ENCODE results near the gene ZDHHC11. TPM values are rescaled to one million over a fixed set of nuclear protein-coding genes. Genes with fewer than 3 reads are reported as not detected.
A peak's percentile ranks its signal among the peaks of the same experiment; 100 is the strongest.

The ZDHHC11 gene, protein sequence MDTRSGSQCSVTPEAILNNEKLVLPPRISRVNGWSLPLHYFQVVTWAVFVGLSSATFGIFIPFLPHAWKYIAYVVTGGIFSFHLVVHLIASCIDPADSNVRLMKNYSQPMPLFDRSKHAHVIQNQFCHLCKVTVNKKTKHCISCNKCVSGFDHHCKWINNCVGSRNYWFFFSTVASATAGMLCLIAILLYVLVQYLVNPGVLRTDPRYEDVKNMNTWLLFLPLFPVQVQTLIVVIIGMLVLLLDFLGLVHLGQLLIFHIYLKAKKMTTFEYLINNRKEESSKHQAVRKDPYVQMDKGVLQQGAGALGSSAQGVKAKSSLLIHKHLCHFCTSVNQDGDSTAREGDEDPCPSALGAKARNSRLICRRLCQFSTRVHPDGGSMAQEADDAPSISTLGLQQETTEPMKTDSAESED
- 6.3 TPM for polyA plus RNA-seq (ENCODE audit: insufficient read length)

DNA sequence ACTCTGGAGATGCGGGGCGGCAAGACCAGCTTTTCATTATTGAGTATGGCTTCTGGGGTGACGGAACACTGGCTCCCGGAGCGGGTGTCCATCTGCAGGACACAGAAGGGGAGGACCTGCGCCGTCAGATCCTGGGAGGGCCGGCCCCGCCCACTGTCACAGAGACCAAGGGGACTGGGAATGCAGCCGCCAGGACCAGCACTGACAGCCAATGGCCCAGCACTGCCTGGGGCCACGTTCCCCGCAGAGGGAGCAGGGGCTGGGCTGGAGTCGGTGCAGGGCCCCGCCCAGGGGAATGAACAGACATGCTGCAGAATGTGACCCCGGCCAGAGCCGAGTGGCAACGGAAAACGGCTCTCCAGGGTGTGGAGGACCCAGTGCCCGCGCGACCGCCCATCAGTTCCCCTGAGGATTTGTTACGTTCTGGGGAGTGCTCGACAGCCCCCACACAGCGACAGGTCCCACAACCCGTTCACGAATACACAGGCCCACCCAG lies at the start of gene ZDHHC11:
ZDHHC11 (minus strand) TSS at position 476 of the 496 bp plus-strand sequence; CDS start at position 92, 384 bp downstream.
- DNase-seq, result no peak

DNA sequence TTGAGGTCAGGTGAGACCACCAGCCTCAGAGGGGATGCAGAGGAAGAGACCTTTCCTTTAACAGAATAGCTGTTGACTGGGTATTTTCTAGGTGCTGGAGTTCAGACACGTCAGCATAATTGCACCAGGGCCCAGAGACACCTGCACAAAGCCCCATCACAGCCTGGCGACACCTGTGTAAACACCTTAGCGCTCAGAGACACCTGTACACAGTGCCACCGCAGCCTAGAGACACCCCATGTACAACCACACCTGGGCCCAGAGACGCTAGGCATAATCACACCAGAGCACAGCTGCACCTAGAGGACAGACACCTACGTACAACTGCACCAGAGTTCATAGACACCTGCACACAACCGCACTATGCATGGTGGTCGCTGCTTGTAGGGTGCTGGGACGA lies 42.9 kb upstream of the ZDHHC11 start:
- no peak for DNase-seq

DNA sequence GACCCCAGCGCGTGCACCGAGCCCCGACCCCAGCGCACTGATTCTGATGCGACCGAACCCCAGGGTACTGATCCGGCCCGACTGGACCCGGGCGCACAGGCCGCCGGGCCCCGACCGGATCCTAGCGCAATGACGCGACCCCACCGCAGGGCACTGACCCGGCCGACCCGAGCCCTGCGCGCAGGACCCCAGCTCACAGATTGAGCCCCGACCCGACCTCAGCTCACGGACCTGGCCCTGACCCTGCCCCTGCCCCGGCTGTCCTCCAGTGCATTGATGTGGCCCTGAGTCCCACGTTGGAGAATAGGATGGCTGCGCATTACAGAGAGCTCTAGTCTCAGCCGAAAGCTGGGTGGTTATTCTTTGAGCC lies 42.3 kb upstream of the ZDHHC11 start:
- no peak for DNase-seq

DNA sequence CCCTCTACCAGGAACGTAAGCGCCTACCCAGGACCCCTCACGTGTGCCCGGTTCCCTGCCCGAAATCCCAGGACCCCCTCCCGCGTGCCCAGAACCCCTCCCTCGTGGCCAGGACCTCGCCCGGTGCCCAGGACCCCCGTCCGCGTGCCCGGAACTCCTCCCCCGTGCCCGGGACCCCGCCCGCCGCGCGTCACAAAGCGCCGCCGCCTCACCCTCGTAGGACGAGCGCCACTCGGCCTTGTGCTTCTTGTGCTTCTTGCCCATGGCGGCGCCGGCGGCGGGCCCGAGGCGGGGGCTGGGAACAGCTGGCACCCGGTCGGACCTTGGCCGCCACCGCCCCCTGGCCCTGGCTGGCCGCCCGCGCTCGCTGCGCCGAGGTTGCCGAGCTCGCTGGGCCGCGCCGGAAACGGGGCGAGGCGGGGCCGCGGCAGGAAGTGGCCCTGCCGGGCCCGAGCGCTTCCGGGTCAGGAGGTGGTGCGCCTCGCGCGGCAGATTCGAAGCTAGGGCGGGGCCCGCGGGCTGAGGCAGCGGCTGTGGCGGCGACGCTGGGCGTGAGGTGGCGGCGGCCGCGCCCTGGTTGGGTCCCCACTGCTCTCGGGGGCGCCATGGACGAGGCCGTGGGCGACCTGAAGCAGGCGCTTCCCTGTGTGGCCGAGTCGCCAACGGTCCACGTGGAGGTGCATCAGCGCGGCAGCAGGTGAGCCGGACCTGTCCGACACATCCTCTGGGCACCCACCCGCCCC lies 41.8 kb upstream of the ZDHHC11 start, which contains the start of the genes BRD9 and TRIP13:
BRD9 (minus strand) TSS at position 408 of the 743 bp plus-strand sequence; CDS start at position 264, 144 bp downstream.
TRIP13 (plus strand) TSS at position 491 of the 743 bp plus-strand sequence; CDS start at position 606, 115 bp downstream.
- peak; percentile 87 for DNase-seq

DNA sequence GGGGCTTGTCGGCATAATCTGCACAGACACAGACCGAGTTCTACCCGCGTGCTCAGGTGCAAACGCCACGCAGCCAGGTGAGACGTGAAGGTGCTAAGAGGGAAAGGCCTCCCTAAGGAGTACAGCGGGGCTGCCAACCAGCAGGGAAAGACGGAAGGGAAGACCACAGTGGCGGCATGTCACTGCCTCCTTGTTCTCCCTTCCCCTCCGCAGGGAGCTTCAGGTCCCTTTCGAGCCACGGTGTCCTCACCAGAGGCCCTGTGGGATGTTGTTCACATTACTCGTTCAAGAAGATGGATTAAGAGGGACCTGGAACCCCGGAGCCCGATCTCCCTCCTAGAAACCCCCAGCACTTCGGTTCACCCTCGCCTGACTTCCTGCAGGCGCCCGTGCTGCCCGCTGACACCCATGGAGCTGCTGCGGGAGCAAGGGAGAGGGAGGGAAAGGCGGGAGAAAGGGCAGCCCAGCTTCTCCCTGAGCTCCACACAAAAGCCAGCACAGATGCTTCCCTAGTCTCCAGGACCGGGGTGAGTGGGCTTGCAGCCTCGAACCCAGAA lies 41.1 kb upstream of the ZDHHC11 start:
- no peak for DNase-seq

DNA sequence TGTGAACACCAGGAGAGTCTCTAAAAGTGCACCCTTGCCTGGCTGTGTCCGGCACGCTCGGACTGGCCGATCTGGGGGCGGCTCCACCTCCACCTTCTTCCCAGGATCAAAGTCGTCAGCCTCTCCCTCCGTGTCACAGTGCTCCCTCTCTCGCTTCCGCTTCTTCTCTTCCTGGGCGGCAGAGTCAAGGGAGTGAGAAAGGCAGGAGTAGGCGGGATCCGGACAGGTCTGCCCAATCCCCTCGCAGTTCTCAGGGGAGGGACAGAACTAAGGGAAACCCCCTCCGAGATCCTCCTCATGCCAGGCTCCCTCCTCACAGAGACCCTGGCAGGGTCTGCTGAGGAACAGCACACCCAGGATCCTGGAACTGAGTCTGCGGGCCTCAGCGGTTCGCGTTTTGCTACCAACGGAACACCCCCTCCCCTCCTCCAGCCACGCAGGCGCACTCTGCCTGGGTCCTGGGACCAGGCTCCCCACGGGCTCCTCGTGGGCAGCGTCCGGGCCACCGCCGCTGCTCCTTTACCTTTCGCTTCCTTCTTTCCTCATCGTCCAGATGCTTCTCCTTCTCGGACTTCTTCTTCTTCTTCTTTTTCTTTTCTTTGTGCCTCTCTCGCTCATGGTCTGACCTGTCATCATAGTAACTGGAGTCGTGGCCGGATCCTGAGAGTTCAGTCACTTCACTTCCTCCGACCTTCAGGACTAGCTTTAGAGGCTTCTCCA lies 40.5 kb upstream of the ZDHHC11 start:
- DNase-seq, result no peak

DNA sequence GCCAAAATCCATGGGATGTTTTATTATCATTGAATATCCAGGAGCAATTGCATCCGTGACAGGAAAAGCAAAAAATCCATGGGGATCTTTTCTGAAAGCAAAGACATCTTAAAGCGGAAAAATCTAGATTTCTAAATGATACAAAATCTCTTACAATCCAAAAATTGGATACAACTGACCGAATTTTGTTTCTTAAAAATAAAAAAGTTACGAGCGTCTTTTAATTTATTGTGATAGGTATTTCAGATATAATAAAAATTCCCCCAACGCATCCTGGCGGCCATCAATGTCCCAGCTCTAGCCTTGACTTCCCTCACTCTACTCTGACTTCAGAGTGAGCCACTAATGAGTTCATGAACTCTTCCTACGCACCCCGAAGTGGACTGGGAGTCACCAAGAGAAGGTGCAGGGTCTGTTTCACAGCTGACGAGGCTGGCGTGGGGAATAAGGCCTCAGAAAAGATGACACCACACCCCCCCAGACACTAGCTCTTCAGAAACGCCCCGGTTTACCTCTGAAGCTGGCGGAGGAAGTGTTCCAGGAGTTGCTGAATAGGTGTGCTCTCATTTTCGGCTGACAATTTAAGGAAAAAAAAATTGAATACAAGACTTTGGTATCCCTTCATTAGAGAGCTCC lies 38.4 kb upstream of the ZDHHC11 start:
- no peak for DNase-seq

DNA sequence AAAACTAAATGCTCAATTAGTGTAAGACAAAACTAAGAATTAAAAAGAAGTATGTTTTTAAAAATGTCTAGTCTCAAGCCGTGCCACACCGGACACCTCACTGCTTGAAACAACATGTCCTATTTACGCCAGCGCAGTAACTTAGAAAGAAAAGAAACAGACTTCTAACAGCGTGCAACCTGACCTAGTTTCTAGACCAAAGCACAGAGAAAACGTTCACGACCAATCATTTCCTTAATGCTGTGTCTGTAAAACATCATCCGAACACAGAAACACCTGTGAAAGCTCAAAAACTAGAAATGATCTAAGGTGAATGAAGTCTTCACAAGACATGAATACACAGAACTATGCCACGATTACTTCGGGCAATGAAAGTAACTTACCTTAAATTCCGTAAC lies 37.9 kb upstream of the ZDHHC11 start:
- no peak for DNase-seq

DNA sequence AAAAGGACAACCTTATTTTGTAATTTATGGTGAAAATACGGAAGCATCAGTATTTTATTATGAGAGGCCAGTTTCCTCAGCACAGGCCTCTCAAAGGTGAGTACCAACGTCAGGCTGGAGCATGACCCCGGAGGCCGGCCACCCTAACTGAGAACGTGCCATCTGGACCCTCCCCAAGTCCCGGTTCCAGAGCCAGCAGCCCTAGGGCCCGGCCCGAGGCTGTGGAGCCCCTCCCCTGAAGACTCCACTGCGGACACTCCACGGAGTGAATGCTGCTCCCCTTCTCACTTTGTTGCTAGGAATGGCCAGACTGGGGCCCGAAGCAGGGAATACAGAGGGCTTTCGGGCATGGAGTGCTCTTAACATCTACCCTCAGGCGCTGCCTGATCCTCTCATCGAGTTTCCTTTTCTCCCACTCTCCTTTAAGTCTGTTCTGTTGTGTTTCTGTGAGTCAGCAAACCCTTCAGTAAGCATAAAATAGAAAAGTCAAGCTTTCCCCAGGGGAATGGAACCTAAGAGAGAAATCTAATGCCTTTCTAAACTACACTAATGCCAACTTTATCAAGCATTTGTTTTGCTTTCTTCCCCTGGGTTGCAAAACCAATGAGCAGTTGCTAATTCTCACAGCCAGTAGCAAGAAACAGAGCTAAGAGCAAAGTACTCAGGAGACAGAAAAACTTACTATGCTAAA lies 37.3 kb upstream of the ZDHHC11 start:
- no peak for DNase-seq

DNA sequence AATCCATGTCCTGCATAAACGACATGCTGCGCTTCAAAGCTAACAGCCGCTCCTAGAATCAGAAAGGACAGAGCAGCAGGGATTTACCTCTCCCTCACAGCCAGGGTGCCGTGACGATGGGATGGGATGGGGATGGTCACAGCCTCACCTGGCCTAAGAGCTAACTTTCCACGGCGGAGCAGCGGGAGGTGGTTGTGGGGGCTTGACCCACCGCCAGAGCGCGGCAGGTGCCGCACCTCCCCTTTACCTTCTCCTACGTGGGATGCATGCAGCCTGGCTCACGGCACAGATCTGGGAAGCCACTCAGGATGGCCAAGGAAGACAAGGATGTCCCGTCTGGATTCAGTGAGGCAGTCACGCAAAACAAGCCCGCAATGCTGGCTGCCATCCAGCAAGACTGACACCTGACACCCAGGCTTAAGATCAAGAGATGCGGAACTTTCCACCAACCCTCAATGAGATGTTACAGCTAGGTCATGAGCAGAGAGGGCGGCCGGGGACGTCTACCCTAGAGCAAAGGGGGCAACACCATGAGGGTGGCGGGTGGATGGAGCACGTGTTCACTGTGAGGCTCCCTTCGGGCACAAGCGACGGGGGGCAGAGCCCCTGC lies 36.0 kb upstream of the ZDHHC11 start:
- no peak for DNase-seq

DNA sequence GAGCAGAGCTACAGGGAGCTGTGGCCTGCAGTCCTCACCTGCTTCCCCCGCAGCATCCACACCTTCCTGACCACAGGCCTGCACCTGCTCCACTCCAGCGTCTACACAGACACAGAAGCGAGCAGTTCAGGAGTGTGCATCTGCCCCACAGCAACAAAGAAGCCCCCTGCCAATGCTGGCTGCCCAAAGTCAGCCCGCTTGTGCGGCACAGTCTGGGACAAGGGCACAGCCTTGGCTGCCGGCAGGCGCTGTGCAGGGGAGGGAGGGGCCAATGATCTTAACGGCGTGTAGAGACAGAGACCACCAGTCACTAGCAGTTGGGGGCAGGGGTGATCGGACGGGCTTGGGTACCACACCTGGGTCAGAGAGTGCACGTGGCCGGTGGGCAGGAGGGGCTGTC lies 35.2 kb upstream of the ZDHHC11 start:
- no peak for DNase-seq

DNA sequence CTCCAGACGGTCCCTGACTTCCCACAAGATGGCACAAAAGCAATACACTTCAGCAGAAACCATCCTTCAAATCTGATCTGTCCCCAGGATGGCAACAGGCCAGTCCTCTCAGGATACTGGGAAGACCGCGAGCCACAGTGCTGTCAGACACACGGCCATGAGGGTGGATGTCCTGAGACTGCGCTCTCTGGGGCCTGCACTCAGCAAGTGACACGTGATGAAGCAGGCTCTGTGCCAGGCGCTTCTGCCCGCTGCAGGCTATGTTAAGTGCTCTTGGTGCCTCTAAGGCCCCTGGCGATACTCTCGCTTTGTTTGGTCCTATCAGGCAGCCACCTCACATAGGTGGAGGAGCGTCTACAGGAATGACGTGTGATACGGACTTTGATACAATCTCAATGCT lies 34.7 kb upstream of the ZDHHC11 start:
- DNase-seq, result no peak

DNA sequence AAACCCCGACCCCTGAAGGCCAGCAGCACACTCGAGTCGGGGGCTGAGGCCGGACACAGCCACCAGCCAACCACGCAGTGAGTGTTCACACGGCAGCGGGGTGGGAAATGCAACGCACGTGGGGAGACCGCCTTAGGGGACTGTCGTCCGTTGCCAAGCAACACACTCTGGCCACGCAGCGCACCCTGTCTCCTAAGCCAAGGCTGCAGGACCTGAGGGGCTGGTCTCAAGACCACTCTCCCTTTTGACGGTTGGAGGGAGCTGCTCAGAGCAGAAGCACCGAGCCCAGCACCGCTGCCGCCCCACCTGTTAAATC lies 34.3 kb upstream of the ZDHHC11 start:
- DNase-seq, result no peak

DNA sequence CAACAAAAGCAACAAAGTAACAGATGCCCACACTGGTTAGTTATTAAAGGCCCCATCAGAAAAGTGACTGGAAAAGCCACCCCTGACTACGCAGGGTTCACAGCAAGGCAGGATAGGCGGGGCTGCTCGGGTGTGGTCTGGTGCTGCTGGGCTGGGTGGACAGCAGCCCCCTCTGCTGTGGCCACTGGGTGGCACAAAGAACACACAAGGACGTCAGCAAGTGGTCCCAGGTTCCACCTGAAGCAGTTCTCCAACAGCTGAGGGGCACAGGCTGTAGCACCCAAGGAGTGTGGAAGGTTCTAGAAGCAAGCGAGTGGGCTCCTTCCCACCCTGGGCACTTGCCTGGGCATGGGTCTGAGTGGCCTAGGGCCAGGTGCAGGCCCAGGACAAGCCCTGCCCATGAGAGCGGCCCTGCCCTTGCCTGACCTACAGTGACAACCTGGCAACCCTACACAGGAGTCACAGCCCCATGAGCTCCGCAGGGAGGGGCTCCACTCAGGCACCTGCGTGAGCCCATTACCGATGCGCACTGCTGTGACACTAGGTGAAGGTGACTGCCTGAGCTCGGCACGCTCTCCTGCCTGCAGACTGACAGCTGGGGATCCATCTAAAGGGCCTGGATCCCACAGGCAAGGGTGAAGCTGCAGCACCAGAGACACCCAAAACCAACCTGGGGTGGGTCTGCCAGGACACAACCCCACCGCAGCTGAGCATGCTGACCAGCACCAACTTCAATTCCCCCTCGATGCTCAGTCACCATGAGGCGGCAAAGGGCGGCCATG lies 33.8 kb upstream of the ZDHHC11 start:
- DNase-seq, result no peak

DNA sequence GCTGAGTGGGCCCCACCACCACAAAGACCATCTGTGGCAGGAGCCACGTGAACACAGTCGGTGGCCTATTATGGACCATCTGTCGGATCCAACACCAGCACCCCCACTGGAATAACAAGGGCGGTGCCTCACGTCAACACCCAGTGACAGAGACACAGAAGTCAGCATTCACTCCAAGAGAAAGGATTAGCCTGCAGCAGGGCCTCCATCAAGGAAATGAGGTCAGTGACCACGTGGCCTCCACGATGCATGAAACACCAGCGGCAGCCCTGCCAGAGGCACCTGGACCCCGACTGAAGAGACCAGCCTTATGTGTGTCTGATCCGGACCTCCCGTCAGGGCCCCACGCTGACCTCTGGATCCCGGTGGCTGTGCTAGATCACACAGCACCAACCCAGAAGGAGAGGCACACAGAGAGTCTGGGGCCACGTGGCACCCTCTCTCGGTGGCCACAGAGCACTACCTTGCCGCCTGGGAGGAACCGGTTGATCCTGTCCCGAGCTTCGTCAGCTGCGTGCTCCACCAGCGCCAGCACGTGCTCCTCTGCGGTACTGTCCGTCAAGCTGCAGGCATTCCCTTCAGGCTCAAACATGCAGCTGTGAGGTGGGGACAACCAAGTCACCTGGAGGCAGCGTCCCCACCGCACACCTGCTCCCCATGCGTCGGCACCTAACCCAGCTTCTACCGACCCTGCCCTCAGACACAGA lies 32.8 kb upstream of the ZDHHC11 start:
- DNase-seq, result no peak

DNA sequence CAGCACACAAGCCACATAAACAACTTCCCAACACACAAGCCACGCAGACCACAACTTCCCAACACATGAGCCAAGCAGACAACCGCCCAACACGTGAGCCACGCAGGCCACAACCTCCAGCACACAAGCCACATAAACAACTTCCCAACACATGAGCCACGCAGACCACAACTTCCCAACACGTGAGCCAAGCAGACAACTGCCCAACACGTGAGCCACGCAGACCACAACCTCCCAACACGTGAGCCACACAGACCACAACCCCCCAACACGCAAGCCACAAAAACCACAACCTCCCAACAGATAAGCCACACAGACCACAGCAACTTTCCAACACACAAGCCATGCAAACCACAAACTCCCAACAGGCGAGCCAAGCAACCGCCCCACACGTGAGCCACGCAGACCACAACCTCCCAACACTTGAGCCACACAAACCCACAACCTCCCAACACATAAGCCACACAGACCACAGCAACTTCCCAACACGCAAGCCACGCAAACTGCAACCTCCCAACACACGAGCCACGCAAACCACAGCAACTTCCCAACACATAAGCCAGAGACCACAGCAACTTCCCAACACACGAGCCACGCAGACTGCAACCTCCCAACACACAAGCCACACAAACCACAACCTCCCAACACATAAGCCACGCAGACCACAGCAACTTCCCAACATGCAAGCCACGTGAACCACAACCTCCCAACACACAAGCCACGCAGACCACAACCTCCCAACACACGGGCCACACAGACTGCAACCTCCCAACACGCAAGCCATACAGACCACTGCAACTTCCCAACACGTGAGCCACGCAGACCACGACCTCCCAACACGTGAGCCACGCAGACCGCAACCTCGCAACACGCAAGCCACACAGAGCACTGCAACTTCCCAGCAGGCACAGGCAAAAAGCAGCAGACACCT lies 31.7 kb upstream of the ZDHHC11 start:
- no peak for DNase-seq

DNA sequence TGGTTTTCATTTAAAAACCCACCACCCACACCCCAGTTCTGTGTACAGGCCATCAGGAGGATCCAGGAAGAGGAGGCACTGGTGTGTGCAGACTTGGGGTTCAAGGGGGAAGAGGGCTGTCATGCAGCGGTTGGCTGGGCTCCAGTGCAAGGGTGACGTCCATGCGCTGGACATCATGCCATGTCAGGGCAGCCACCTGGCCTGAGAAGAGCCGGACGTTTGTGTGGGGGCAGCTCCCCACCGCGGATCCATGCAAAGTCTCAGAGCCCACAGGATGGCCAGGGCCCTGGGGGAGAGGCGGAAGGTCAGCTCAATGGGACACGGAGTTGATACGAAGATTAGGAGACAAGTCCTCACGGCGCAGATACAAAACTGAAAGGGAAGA lies 30.8 kb upstream of the ZDHHC11 start:
- no peak for DNase-seq

DNA sequence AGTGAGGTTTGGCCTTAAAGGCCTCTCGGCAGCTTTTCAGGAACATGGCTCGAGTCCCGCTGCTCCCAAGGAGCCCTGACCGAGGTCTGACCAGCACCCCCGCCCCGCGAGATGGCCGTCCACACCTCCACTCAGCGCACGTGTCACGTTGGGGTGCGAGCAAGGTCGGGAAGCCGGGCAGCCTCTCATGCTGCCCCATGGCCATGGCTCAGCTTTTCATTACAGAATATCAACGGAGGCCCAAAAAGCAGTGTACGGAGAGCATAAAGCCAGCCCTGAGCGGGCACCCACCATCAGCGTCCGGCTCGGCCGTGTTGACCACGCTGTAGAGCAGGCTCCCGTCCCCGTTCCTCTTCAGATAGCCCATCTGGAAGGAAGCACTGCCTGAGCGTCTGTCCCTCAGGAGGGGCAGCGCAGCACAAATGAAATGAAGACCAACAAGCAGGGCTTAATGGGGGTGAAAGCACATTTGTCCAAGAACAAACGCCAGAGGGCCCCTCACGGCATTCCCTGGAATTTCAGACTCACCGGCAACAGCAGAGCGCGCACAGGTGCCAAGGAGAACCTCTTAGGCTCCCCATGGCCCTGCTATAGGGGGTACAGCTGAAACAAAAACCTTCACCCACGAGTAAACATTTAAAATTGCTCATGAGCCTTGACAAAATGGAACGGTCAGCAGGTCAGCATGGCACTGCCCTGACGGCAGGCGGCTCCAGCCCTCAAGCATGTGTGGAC lies 30.2 kb upstream of the ZDHHC11 start:
- no peak for DNase-seq

All from hindlimb muscle (tissue), 1 donor.